Limb (tissue), 2 donors: Measurements from ENCODE around the gene ANK2.

Source experiments
- DNase-seq, 2 donors: peaks; one replicate each; pipeline ENCODE4 v3.0.0-alpha.2; 2016; ENCODE audit errors: extremely low spot score in 2 of 2

ANK2 gene

DNA sequence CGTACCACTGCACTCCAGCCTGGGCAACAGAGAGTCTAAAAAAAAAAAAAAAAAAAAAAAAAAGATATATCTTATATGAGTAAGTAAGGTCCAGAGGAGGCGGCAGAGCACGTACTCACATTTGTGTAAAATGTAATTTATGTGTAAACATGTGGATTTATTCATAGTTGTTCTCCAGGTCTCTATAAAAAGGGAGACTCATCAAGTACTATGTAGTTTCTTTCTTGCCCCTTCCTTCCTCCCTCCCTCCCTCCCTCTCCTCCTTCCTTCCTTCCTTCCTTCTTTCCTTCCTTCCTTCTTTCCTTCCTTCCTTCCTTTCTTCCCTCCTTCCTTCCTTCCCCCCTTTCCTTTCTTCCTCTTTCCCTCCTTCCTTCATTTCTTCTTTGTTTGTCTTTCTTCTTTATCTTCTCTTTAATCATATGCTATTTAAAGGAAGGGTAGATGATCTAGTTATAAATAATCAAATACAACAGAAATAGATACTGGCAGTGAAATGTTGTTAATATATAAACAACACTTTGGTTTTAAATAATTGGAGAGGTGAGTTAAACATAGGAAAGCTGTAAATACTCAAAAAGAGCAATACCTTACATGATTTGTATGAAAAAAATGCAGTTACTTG is 344.8 kb downstream of the ANK2 start:
- DNase-seq: no peak

- peak; percentile 54 to 93 for DNase-seq
Measured at GRCh38 chr4:113394730-113395530, 345.5 kb downstream of the ANK2 start.

DNA sequence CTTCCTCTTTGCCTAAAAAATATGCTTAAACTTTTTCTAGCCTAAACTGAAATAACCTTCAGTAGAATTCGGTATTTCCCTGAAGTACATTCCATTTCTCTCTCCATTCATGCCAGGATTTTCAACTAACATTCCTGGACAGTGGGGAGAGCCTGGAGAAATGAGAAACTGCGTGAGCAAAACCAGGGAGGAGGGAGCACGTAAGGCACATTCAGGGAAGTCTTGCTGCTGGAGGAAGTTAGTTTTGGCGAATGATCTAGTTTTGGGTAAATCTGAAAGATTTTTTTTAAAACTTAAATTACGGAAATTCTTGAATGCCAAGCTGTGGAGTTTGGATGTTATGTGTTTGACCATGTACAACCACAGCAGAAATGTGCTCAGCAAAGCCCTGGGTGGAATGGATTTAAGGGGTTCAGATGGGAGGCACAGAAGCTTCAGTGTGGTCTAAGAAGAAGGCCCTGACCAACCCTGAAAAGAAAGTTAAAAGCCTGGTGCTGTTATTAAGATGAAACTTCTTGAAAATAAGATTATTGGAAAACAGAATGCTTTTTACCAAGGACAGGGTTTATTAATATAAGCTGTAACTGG is 347.8 kb downstream of the ANK2 start:
- peak; percentile 53 to 82 for DNase-seq

DNA sequence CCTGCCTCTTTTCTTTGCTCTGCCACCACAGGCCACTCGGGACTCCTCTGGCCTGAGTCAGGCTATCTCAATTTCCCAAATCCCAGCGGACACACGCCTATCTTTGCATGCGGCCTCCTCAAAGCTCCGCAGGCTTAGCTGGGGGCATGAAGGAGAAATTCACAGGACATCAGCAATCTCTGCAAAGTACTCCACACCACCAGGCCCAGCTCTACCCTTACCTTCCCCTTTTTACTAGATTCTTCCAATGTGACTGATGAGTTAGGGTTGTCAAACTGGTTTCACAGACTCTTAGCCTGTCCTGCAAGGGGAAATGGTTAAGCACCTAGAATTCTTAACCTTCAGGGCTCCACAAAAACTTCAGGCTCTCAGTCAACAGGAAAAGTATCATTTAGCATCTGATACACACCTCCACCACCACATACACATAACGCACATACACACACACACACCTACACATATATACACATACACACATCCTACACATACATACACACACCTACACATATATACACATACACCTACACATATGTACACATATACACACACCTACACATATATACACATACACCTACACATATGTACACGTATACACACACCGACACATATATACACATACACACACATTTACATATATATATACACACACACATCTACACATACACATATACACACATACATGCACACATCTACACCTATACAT is 349.1 kb downstream of the ANK2 start:
- DNase-seq: no peak

GRCh38 chr4:113404167-113404571 is 354.7 kb downstream of the ANK2 start:
- DNase-seq: no peak

DNA sequence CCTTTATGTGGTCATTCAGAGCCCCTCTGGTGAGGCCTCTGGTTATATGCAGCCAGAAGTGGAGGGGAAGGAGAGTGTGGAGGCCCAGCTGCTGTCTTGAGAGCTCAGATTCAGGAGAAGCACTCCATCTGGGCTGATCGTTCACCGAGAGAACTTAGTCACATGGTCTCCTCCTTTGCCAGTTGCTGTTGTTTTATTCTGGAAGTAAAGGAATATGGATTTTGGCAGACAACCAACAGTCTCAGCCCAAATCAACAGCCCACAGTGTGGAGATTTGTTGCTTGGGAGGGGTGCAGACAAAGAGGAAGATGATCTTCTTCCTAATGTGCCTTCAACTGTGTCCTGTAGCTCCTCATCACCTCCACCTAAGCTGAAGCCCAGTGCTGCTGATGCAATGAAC is 355.4 kb downstream of the ANK2 start:
- DNase-seq: no peak

DNA sequence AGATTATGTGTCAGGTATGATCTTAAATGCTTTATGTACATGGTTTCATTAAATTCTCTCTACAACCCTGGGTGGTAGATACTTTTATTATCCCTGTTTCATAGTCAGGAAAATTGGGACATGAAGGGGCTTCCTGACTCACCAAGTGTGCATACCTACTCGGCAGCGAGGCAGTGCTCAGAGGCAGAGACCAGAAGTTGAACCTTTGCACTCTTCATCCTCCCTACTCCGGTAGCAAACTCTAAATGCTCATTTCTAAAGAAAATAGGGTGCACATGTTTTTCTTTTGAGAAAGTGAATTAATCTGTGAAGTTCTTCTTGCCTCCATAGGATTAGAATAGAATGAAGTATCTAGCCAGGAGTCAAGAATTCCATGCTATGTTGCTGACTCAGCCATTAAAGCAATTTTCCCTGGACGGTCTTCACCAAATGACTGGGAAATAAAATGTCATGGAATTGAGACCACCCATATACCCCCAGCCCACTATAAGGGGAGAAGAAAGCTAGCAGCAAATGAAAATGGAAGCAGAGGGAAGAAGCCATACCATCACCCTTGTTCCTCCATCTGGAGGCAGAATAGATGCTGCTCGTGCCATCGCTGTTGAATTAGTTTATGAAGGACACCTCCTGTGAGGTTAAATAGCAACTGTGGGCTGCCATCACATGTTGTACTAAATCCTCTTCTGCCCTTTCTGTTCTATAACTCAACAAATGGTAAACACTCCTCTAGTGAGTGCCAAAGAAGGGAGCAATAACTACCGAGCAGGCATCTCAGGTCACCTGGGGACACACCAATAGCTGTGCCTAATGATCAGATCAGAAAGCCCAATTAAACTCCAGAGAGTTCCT is 356.6 kb downstream of the ANK2 start:
- DNase-seq: no peak

DNA sequence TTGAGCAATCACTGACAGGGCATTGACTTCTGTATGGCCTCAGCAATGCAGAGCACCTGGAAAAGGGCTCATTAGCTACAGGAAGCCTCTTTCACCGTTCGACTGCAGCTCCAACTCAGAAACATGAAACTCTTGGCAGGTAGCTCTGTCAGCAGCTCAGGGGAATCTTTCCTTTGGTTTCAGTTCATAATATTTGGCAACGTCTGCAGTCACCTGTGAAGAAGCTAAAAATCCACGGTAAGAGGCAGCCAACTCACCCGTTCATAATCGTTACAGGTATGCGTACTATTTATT is 357.2 kb downstream of the ANK2 start:
- DNase-seq: no peak

- DNase-seq: no peak
Measured at GRCh38 chr4:113407409-113407808, 358.0 kb downstream of the ANK2 start.

- DNase-seq: no peak
Measured at GRCh38 chr4:113409181-113409580, 359.7 kb downstream of the ANK2 start.

- DNase-seq: no peak
Measured at GRCh38 chr4:113410686-113411085, 361.2 kb downstream of the ANK2 start.

DNA sequence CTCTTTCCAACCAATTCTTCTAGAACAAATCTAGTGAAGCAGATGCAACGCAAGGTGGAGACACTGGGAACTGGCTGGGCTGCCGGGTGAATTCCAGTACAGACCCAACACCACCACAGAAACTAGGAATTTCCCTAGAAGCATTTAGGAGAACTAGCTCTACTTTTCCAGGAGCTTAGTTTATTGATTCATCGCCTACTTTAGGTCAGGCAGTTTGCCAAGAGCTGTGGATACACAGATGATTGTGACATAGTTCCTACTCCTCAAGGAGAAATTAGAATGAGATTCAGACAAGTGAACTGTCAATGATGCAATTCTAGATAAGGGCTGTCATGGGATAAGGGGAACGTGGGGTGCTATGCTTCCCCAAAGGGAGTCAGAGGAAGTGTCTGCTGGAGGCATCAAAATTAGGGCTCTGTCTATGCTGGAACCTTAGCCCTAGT is 362.1 kb downstream of the ANK2 start:
- no peak for DNase-seq

DNA sequence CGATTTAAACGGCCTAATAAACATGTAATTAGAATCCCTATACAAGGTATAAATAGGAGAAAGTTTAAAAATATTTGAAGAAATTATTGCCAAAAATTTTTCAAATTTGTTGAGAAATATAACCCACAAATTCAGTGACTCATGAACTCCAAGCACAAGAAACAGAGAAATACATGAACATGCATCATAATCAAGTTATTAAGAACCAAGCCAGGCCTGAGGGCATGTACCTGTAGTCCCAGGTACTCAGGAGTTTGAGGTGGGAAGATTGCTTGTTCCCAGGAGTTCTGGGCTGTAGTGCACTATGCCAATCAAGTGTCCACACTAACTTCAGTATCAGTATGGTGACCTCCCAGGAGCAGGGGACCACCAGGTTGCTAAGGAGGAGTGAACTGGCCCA is 370.2 kb downstream of the ANK2 start:
- DNase-seq: no peak

DNA sequence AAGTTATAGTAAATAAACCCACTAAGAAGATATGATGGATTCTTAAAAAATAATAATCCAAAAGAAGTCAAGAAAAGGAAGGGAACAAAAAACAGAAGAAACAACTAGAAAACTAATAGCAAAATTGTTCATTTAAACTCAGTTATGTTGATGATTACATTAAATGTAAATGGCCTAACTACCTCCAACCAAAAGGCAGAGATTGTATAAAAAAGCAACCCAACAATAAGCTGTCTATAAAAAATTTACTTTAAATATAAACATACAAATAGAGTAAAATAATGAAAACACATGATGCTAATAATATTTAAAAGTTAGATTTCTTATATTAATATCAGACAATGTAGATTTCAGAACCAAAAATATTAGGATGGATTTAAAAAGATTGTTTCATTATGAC is 371.5 kb downstream of the ANK2 start:
- no peak for DNase-seq

DNA sequence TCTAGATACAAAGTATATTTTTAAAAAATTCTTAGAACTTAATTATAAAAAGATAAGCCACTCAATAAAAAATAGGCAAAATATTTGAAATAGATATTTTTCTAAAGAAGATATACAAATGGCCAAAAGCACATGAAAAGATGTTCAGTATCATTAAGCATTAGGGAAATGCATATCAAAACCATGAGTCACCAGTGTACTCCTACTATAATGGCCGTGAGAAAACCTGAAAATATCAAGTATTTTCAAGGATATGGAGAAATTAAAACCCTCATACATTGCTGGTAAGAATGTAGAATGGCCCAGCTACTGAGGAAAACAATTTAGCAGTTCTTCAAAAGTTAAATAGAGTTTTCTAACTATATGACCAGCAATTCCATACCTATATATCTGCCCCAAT is 374.2 kb downstream of the ANK2 start:
- no peak for DNase-seq

- DNase-seq: no peak
Measured at GRCh38 chr4:113433116-113433515, 383.7 kb downstream of the ANK2 start.
